ENCODE measurements around the gene OTOS. TPM values are rescaled to one million over a fixed set of nuclear protein-coding genes. Genes with fewer than 3 reads are reported as not detected.

The OTOS gene
- total and polyA plus RNA-seq, 9 of the 15 experiments (the other 6 are each of a cell fraction or from before 2014, with no cell fraction given), result not detected

DNA sequence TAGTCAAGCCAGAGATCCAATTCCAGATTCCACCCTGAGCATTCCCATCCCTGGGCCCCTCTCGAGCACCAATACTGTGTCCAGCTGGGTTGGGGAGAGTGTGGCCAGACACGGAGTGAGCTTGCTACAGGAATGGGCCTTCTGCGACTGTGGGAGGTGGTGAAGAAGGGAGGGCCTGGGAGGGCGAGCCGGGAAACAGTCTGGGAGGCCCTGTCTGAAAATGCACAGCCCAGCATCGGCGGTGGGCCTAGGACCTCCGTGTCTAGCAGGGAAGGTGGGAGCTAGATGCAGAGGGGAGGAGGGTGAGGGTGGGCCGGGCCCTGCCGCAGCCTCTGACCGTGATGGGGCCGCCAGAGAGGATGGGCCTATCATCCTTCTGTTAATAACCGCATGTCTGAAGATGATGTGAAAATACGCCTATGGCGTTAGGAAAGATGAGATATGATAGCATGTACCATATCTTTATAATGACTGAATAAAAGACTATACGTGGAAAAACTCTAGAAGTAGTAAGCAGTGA is 1.9 kb upstream of the OTOS start (continued):
- no peak for TF ChIP-seq ASH1L (IDR thresholded peaks at IDR 0.05; ENCODE audit: borderline replicate concordance, low read depth, partially characterized antibody)
- TF ChIP-seq BRF1 (IDR thresholded peaks at IDR 0.05; ENCODE audit: borderline replicate concordance, extremely low read depth, insufficient read length), result no peak
- TF ChIP-seq, protein P1, sequence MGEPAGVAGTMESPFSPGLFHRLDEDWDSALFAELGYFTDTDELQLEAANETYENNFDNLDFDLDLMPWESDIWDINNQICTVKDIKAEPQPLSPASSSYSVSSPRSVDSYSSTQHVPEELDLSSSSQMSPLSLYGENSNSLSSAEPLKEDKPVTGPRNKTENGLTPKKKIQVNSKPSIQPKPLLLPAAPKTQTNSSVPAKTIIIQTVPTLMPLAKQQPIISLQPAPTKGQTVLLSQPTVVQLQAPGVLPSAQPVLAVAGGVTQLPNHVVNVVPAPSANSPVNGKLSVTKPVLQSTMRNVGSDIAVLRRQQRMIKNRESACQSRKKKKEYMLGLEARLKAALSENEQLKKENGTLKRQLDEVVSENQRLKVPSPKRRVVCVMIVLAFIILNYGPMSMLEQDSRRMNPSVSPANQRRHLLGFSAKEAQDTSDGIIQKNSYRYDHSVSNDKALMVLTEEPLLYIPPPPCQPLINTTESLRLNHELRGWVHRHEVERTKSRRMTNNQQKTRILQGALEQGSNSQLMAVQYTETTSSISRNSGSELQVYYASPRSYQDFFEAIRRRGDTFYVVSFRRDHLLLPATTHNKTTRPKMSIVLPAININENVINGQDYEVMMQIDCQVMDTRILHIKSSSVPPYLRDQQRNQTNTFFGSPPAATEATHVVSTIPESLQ (CRISPR knock-in tag; IDR thresholded peaks at IDR 0.05), result no peak
- no peak for TF ChIP-seq BDP1 (IDR thresholded peaks at IDR 0.05; ENCODE audit: insufficient read depth, insufficient read length)
- TF ChIP-seq SMARCB1 (IDR thresholded peaks at IDR 0.05; ENCODE audit: insufficient read length, low read depth), result no peak
- TF ChIP-seq, protein P2, sequence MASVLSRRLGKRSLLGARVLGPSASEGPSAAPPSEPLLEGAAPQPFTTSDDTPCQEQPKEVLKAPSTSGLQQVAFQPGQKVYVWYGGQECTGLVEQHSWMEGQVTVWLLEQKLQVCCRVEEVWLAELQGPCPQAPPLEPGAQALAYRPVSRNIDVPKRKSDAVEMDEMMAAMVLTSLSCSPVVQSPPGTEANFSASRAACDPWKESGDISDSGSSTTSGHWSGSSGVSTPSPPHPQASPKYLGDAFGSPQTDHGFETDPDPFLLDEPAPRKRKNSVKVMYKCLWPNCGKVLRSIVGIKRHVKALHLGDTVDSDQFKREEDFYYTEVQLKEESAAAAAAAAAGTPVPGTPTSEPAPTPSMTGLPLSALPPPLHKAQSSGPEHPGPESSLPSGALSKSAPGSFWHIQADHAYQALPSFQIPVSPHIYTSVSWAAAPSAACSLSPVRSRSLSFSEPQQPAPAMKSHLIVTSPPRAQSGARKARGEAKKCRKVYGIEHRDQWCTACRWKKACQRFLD (CRISPR knock-in tag; IDR thresholded peaks at IDR 0.05), result no peak
- no peak for TF ChIP-seq GABPB2 (CRISPR knock-in tag; conservative IDR thresholded peaks at IDR 0.05)
- TF ChIP-seq SMARCC2 (IDR thresholded peaks at IDR 0.05; ENCODE audit: low read depth), result no peak
- TF ChIP-seq HLTF (IDR thresholded peaks at IDR 0.05), result no peak
